NCI-H187 (cell line): Measurements from ENCODE around the gene PSD2.

Source experiments
- DNase-seq, 2 experiments: peaks; one replicate each; lab custom pipeline; 2025; lab: John Stamatoyannopoulos, UW

PSD2 gene

GRCh38 chr5:139881143-139881733 lies 85.6 kb downstream of the PSD2 start:
- no peak for DNase-seq

GRCh38 chr5:139882316-139882715 lies 86.7 kb downstream of the PSD2 start:
- DNase-seq, result no peak

GRCh38 chr5:139882961-139883539 lies 87.4 kb downstream of the PSD2 start:
- DNase-seq, result no peak

- no peak for DNase-seq
Observed at GRCh38 chr5:139884144-139884543, 88.5 kb downstream of the PSD2 start.

GRCh38 chr5:139884734-139885133 lies 89.1 kb downstream of the PSD2 start:
- DNase-seq, result no peak

GRCh38 chr5:139885172-139885856 lies 89.7 kb downstream of the PSD2 start:
- no peak for DNase-seq

GRCh38 chr5:139885857-139886208 lies 90.2 kb downstream of the PSD2 start:
- no peak for DNase-seq

- DNase-seq, result no peak
Observed at GRCh38 chr5:139886213-139886612, 90.6 kb downstream of the PSD2 start.

GRCh38 chr5:139888370-139888769 lies 92.8 kb downstream of the PSD2 start:
- no peak for DNase-seq

GRCh38 chr5:139889410-139889809 lies 93.8 kb downstream of the PSD2 start:
- no peak for DNase-seq

GRCh38 chr5:139893873-139894272 lies 98.3 kb downstream of the PSD2 start:
- no peak for DNase-seq
